ENCODE data around the gene RGS7BP.

Gene RGS7BP

GRCh38 chr5:64505769-64506566 is at the start of gene RGS7BP:
Gene RGS7BP (plus strand): TSS chr5:64506015. CDS start chr5:64506625, 610 bp downstream.
- no peak for DNase-seq (ENCODE audit: low read depth in 2 of 2)

GRCh38 chr5:64457846-64458245 is 48.0 kb upstream of the RGS7BP start:
- DNase-seq (ENCODE audit: low read depth in 2 of 2) = no peak

GRCh38 chr5:64458948-64459347 is 46.9 kb upstream of the RGS7BP start:
- no peak for DNase-seq (ENCODE audit: low read depth in 2 of 2)

- no peak for DNase-seq (ENCODE audit: low read depth in 2 of 2)
These were observed 43.4 kb upstream of the RGS7BP start for GRCh38 chr5:64462391-64462790.

- DNase-seq (ENCODE audit: low read depth in 2 of 2) = no peak
These were observed 19.7 kb upstream of the RGS7BP start for GRCh38 chr5:64486163-64486562.

GRCh38 chr5:64487283-64487682 is 18.5 kb upstream of the RGS7BP start:
- no peak for DNase-seq (ENCODE audit: low read depth in 2 of 2)

GRCh38 chr5:64489857-64490256 is 16.0 kb upstream of the RGS7BP start:
- DNase-seq (ENCODE audit: low read depth in 2 of 2) = no peak

- no peak for DNase-seq (ENCODE audit: low read depth in 2 of 2)
These were observed 8.4 kb upstream of the RGS7BP start for GRCh38 chr5:64497386-64497785.

- DNase-seq (ENCODE audit: low read depth in 2 of 2) = no peak
These were observed 3.6 kb upstream of the RGS7BP start for GRCh38 chr5:64502196-64502595.

- no peak for DNase-seq (ENCODE audit: low read depth in 2 of 2)
These were observed 900 bp downstream of the RGS7BP start for GRCh38 chr5:64506567-64507263.

GRCh38 chr5:64507264-64507605 is 1.4 kb downstream of the RGS7BP start:
- no peak for DNase-seq (ENCODE audit: low read depth in 2 of 2)

- no peak for DNase-seq (ENCODE audit: low read depth in 2 of 2)
These were observed 4.0 kb downstream of the RGS7BP start for GRCh38 chr5:64509828-64510227.

GRCh38 chr5:64513492-64513891 is 7.7 kb downstream of the RGS7BP start:
- no peak for DNase-seq (ENCODE audit: low read depth in 2 of 2)

- no peak for DNase-seq (ENCODE audit: low read depth in 2 of 2)
These were observed 8.8 kb downstream of the RGS7BP start for GRCh38 chr5:64514612-64515011.

- DNase-seq (ENCODE audit: low read depth in 2 of 2) = no peak
These were observed 10.4 kb downstream of the RGS7BP start for GRCh38 chr5:64516216-64516615.

- no peak for DNase-seq (ENCODE audit: low read depth in 2 of 2)
These were observed 13.0 kb downstream of the RGS7BP start for GRCh38 chr5:64518793-64519192.

- DNase-seq (ENCODE audit: low read depth in 2 of 2) = no peak
These were observed 13.4 kb downstream of the RGS7BP start for GRCh38 chr5:64519263-64519662.

GRCh38 chr5:64526734-64527439 is 21.1 kb downstream of the RGS7BP start:
- no peak for DNase-seq (ENCODE audit: low read depth in 2 of 2)

GRCh38 chr5:64530076-64530475 is 24.3 kb downstream of the RGS7BP start:
- DNase-seq (ENCODE audit: low read depth in 2 of 2) = no peak

- no peak for DNase-seq (ENCODE audit: low read depth in 2 of 2)
These were observed 26.4 kb downstream of the RGS7BP start for GRCh38 chr5:64532212-64532611.

- no peak for DNase-seq (ENCODE audit: low read depth in 2 of 2)
These were observed 26.8 kb downstream of the RGS7BP start for GRCh38 chr5:64532657-64533056.

- no peak for DNase-seq (ENCODE audit: low read depth in 2 of 2)
These were observed 28.2 kb downstream of the RGS7BP start for GRCh38 chr5:64534033-64534432.

- no peak for DNase-seq (ENCODE audit: low read depth in 2 of 2)
These were observed 52.1 kb downstream of the RGS7BP start for GRCh38 chr5:64557911-64558310.

Measured in stimulated activated CD8-positive, alpha-beta memory T cell treated with anti-CD3 and anti-CD28 coated beads, Interleukin-15, amount 100 ng/mL, for 48 hours (primary cell).